HG03097 (cell line): ENCODE data around the gene PRR5L.
A peak's percentile ranks its signal among the peaks of the same experiment; 100 is the strongest.

Source experiments
- ATAC-seq: cut with Tn5 transposase; IDR thresholded peaks from one replicate; pipeline ENCODE4 v1.9.1; 2021; ENCODE audit not compliant: unreplicated experiment, low FRiP score

The PRR5L gene

DNA sequence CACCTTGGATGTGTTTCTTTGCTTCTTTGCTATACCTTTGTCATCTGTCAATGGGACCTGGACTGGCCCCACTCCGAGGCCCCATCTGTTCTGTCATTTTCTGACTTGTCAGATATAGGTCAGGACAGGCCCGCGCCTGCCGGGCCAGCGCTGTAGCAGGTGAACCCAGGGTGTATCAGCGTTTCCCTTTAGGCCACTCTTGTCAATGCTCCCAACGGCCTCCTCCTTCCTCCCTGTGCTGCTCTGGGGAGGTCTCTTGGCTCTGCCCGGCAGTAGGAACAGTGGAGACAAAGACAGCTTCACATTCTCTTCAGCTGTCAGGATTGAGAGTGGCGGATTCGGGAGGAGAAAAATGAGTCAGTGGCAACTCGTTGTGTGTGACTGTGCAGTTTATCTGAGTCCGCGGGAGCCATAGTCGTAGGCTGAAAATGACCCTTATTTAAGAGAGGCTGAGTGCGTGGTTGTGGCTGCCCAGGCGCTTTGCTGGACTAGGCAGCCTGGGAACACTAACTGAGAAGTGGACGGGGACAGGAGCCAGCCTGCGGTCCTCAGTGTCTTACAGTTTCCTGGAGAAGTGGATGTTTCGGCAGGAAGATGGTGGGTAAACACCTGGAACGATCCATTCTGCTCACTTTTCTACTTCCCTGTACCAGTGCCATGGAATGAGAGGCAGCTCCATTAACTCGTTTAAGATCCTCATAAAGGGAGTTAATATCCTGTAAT lies 102.3 kb downstream of the PRR5L start:
- no peak for ATAC-seq

DNA sequence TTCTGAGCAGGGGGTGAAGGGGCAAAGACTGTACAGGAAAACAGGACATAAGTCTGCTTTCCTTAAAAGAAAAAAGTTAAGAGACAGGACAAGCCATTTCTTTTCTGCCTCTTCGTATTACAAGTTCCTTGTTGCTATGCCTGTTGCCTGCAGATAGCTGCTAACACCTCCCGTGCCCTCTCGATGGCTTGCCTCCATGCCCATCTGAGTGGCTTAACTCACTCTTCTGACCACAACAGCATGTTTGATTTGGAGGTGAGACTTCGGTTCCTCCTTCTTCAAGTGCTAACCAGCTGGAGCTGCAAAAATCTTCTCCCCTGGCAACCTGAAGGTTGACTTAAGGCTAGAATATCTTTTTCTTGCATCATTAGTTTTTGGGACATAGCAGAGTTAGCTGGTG lies 103.1 kb downstream of the PRR5L start:
- no peak for ATAC-seq

GRCh38 chr11:36399745-36400144 lies 103.7 kb downstream of the PRR5L start:
- ATAC-seq, result no peak

DNA sequence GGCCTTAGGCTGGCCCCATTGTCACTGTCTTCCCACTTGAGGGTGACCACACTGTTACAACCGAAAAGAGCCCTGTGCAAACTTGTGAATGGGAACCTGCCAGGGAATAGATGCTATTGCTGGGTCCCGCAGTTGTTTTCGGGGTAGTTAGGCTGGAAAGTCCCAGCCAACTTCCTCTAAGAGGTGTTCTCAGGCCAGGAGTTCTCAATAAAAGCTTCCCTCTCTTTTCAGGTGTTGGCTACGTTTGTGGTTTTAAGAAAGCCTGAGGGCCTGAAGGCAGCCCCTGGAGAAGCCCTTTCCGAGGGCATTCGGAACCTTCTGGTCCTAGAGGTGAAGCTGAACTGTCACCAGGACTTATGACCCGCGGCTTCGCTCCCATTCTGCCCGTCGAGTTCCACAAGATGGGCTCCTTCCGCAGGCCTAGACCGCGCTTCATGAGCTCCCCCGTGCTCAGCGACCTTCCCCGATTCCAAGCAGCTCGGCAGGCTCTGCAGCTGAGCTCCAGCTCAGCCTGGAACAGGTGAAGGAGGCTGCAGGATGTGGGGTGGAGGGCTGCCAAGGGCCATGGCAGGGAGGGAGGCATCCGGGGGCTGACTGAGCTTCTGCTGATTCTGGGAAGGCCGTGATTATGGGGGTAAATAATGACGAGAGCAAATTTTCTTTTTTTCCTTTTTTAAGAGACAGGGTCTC lies 104.8 kb downstream of the PRR5L start:
- ATAC-seq, result no peak

DNA sequence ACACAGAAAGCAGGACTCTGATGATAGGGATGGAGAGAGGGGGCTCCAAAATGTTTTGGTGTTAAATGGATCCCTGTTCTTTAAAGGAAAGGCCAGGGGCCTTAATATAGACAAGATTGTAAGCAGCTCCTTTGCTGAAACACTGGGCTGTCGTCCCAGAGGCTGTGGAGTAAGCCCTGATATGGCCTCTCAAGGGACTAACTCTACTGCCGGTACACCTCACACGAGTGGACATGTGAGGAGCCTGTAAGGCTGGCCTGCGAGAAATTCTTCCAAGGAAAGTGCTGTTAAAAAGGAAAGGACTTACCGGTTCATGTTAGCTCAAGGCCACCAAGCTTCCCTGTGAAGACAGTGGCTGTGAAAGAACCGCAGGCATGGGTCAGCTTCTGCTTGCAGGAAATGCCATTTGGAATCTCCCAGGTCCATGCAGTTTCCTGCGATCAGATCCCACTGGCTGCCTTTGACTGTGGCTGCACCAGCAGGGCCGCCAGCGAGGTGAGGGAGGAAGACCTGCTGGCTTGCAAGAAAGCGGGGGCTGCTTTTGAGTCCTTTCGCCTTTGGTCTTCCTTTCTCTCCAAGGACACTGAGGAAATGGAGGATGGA lies 106.6 kb downstream of the PRR5L start:
- no peak for ATAC-seq

- no peak for ATAC-seq
Observed at GRCh38 chr11:36403661-36404060, 107.6 kb downstream of the PRR5L start.

- no peak for ATAC-seq
Observed at GRCh38 chr11:36404831-36405230, 108.7 kb downstream of the PRR5L start.

- no peak for ATAC-seq
Observed at GRCh38 chr11:36405585-36406367, 109.7 kb downstream of the PRR5L start.

GRCh38 chr11:36407356-36407755 lies 111.3 kb downstream of the PRR5L start:
- no peak for ATAC-seq

DNA sequence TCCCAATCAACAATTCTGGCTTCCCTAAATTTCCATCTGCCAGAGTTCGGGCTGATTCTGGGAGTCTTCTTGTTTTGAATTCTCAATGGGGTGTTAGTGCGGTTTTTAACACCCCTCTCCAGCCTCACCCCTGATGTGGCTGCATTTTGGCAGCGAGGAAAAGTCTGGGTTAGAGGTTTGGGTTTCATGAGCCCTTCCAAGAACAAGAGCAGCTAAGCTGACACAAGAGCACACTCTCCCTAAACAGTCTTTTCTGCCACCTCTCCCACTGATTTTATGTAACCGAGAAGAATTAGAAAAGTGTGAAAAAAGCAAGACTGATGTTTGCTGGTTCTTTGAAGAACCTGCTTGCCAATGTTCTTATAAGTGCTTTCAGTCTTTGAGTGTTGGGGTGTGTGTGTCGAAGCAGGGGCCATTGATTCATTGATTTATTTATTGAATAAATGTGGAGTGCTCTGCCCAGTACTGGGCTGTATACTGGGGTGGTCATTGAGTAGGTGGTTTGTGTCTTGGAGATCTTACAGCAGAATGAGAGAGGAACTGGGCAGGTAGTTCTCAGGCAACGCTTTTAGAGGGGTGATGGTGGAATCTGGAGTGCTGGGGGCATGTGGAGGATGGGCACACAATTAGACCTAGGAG lies 112.5 kb downstream of the PRR5L start:
- no peak for ATAC-seq

- ATAC-seq, result no peak
Observed at GRCh38 chr11:36409152-36409816, 113.2 kb downstream of the PRR5L start.

GRCh38 chr11:36411202-36411640 lies 115.1 kb downstream of the PRR5L start:
- ATAC-seq, result peak; percentile 68

DNA sequence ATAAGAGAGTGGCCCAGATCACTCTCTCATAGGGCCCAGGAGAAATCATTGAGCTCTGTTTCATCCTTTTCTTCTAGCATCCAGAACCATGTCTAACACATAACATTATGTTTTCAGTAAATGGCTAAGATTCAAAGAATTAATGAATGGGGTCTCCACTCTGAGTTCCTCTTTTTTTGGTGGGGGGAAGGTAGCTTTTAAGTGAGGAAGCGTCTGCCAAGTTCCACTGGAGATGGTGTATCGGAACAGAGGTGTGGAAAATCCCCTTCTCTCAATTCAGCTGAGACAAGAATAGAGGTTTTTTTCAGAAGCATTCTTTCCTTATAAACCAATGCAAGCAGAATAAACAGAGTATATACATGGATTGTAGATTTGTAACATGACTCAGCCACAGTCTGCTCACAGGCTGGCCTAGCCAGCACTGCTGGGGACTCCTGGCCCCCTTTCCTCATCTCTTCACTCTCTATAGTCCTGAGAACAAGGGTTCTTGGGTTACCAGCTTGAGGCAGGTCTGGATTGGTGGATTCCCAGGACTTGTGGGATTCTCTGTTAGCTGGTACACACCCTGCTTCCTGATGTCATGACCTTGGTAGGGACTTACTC lies 116.8 kb downstream of the PRR5L start:
- no peak for ATAC-seq

GRCh38 chr11:36417154-36417553 lies 121.1 kb downstream of the PRR5L start:
- no peak for ATAC-seq

- ATAC-seq, result no peak
Observed at GRCh38 chr11:36419791-36420424, 123.8 kb downstream of the PRR5L start.

GRCh38 chr11:36421546-36422155 lies 125.6 kb downstream of the PRR5L start:
- no peak for ATAC-seq

GRCh38 chr11:36425561-36426081 lies 129.5 kb downstream of the PRR5L start:
- ATAC-seq, result no peak

DNA sequence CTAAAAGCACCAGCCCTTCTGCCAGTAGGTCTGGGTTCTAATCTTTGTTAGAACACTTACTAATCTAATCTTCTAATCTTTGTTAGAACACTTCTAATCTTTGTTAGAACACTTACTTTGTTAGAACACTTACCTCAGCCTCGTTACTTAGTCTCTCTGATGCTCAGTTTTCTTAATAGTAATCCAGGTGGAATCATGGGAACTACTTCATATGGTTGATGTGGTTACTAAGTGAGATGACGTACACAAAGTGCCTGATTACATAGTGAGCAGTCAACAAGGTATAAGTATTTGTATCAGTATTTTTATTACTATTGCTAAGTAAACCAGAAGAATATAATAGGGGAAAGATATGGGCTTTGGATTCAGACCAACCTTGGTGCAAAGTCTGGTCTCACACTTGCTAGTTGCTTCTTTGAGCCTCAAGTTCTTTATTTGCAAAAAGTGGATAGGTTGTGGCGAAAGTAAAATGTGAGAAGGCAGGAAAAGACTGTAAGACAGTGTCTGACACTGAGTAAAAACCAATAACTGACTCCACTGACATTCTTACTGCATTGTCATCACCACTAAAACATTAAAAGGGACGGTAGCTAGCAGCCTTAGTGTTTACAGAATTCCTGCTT lies 130.2 kb downstream of the PRR5L start:
- ATAC-seq, result no peak
